Measurements from ENCODE around the gene NPTN.
"Not testable (repeated sequence)": the region's sequence is repeated elsewhere in the genome, so short reads cannot be mapped to it uniquely, and the experiment has no call there.

Gene NPTN

GRCh38 chr15:73655724-73656123, 22.5 kb upstream of the NPTN start:
- H3K4me3 ChIP-seq: no peak overlapping the region
- TF ChIP-seq, protein P1, sequence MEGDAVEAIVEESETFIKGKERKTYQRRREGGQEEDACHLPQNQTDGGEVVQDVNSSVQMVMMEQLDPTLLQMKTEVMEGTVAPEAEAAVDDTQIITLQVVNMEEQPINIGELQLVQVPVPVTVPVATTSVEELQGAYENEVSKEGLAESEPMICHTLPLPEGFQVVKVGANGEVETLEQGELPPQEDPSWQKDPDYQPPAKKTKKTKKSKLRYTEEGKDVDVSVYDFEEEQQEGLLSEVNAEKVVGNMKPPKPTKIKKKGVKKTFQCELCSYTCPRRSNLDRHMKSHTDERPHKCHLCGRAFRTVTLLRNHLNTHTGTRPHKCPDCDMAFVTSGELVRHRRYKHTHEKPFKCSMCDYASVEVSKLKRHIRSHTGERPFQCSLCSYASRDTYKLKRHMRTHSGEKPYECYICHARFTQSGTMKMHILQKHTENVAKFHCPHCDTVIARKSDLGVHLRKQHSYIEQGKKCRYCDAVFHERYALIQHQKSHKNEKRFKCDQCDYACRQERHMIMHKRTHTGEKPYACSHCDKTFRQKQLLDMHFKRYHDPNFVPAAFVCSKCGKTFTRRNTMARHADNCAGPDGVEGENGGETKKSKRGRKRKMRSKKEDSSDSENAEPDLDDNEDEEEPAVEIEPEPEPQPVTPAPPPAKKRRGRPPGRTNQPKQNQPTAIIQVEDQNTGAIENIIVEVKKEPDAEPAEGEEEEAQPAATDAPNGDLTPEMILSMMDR (IDR thresholded peaks at IDR 0.05): no peak
- DNase-seq (ENCODE audit: low spot score): no peak
- H3K27ac ChIP-seq: no peak overlapping the region

DNA sequence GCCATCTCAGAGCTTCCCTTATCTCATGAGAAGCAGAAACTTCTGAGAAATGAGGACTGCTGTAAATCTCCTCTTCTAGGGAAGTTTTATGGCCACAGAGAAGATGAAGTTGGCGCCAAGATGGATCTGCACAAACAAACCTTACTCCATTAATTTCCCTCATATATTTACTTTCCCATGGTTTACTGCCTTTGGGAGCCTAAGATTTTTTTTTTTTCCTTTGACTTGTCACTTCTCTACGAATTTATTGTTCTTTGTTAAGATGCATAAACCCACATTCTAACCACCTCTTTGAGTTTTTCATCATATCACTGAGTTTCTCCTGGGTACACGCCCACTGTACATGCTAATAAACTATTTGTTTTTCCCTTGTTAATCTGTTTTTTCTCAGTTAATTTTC, 21.5 kb upstream of the NPTN start:
- TF ChIP-seq, protein P1 (IDR thresholded peaks at IDR 0.05): no peak
- H3K27ac ChIP-seq: no peak overlapping the region
- H3K4me3 ChIP-seq: no peak overlapping the region
- no peak for DNase-seq (ENCODE audit: low spot score)

DNA sequence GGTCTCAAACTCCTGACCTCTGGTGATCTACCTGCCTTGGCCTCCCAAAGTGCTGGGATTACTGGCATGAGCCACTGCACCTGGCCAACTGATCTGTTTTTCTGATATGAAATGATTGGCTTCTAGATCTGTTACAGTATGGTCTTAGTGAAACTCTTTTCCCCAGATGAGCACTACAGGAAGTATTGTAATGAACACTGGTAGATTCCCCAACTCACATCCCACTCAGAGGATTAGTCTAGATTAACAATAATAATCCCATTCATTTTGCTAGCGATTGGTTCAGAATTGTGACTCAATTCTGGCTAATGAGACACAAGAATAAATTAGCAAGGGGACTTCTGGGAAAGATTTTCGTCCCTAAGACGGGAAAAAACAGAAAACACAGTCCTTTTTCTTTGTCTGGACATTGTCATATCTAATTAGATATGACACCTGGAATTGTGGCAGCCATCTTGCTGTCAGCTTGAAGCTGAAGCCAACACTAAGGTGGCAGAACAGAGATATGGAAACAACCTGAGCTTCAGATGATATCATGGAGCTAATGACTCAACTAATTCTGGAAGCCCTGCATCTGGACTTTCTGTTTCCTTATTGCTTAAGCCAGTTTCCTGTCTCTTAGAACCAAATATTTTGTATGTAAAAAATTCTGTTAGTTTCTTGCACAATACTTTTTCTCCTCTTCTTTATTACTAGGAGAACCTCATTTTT, 17.4 kb upstream of the NPTN start:
- TF ChIP-seq, protein P1 (IDR thresholded peaks at IDR 0.05): no peak
- Histone ChIP-seq H3K4me3 (no peak overlapping the region), H3K27ac (no peak overlapping the region)
- DNase-seq (ENCODE audit: low spot score): no peak

DNA sequence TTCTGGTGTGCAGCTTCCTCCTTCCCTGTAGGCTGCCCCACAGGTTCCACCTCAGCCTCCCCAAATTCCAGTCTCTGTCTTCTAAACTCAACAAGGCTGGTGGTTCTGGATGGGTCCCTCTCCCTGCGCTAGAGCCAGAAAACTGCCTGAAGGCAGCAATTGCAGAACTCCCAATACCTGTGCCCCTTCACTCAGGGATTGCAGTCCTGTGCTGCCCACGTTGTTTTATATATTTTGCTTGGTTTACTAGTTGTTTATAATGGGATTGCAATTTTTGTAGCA, 14.8 kb upstream of the NPTN start:
- H3K4me3 ChIP-seq: no peak overlapping the region
- DNase-seq (ENCODE audit: low spot score): no peak
- TF ChIP-seq, protein P1 (IDR thresholded peaks at IDR 0.05): no peak
- no peak overlapping the region for H3K27ac ChIP-seq

GRCh38 chr15:73647259-73648013, 14.2 kb upstream of the NPTN start:
- DNase-seq (ENCODE audit: low spot score): no peak
- Histone ChIP-seq H3K27ac (no peak overlapping the region), H3K4me3 (no peak overlapping the region)
- TF ChIP-seq, protein P1 (IDR thresholded peaks at IDR 0.05): no peak

DNA sequence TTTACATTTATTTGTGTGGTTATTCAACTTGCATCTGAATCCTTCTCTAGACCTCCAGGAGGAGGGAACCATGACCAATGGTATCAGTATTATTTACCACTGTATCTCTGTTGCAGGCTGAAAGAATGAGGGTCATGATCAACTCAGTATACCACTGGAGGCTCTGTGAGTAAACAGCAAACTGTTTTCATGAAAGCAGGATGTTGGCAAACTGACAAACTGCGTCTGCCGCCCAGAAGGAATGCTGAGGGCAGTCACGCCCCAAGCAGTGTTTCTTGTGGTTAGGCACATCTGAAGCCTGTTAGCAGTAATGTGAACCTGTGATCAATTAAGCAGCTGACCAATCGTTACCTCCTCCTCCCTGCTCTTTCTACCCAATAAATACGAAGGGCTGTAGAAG, 6.3 kb upstream of the NPTN start:
- DNase-seq (ENCODE audit: low spot score); H3K4me3 ChIP-seq; H3K27ac ChIP-seq: not testable (repeated sequence)

- no peak for DNase-seq (ENCODE audit: low spot score)
- TF ChIP-seq, protein P1 (IDR thresholded peaks at IDR 0.05): no peak
- no peak overlapping the region for H3K27ac ChIP-seq
- H3K4me3 ChIP-seq: no peak overlapping the region
Observed at GRCh38 chr15:73637527-73637926, 4.3 kb upstream of the NPTN start.
